Measurements from ENCODE around the gene PPP1R13B. TPM values are rescaled to one million over a fixed set of nuclear protein-coding genes. Genes with fewer than 3 reads are reported as not detected.

Gene PPP1R13B
- total RNA-seq, 1 experiment from 2014 or later, result 17.8 TPM

- H3K4me2 ChIP-seq (ENCODE audit: low read length), result no peak overlapping the region
- H4K20me1 ChIP-seq (ENCODE audit: insufficient read depth), result no peaks in the 10 kb centered on the region
- no peak for DNase-seq (ENCODE audit: low read depth, low spot score)
- no peak overlapping the region for H3K9ac ChIP-seq (ENCODE audit: low read length)
- no peak overlapping the region for H3K27ac ChIP-seq (ENCODE audit: low read depth, low read length)
- peak; percentile 61; the same call in 1 of the 2 replicates for ATAC-seq
- TF ChIP-seq, protein P1, sequence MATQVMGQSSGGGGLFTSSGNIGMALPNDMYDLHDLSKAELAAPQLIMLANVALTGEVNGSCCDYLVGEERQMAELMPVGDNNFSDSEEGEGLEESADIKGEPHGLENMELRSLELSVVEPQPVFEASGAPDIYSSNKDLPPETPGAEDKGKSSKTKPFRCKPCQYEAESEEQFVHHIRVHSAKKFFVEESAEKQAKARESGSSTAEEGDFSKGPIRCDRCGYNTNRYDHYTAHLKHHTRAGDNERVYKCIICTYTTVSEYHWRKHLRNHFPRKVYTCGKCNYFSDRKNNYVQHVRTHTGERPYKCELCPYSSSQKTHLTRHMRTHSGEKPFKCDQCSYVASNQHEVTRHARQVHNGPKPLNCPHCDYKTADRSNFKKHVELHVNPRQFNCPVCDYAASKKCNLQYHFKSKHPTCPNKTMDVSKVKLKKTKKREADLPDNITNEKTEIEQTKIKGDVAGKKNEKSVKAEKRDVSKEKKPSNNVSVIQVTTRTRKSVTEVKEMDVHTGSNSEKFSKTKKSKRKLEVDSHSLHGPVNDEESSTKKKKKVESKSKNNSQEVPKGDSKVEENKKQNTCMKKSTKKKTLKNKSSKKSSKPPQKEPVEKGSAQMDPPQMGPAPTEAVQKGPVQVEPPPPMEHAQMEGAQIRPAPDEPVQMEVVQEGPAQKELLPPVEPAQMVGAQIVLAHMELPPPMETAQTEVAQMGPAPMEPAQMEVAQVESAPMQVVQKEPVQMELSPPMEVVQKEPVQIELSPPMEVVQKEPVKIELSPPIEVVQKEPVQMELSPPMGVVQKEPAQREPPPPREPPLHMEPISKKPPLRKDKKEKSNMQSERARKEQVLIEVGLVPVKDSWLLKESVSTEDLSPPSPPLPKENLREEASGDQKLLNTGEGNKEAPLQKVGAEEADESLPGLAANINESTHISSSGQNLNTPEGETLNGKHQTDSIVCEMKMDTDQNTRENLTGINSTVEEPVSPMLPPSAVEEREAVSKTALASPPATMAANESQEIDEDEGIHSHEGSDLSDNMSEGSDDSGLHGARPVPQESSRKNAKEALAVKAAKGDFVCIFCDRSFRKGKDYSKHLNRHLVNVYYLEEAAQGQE (IDR thresholded peaks at IDR 0.05; ENCODE audit: low read depth), result no peak
- peak in 1 of 3 experiments; percentile 22; a peak in 2 of 6 replicates for TF ChIP-seq CTCF (IDR thresholded peaks at IDR 0.05 in 2 of 3, conservative IDR thresholded peaks at IDR 0.05 in 1 of 3; ENCODE audit: borderline replicate concordance in 1 of 3, insufficient read depth in 1 of 3, low read depth in 2 of 3, low read length in 2 of 3)
- no peak for TF ChIP-seq EZH2 (IDR thresholded peaks at IDR 0.05)
- TF ChIP-seq RAD21 (IDR thresholded peaks at IDR 0.05; ENCODE audit: low read depth), result peak; percentile 28; the same call in 1 of the 2 replicates
- intact Hi-C loops (cut with micrococcal nuclease), result no loop called here
- no peaks in the 10 kb centered on the region for H3K27me3 ChIP-seq (ENCODE audit: insufficient read depth, low read length)
- no TSS peak for BruUV-seq (replicated peaks)
- H3K9me3 ChIP-seq (ENCODE audit: control insufficient read depth in 1 of 2, insufficient read depth in 1 of 2, low read depth in 1 of 2, low read length in 2 of 2), result no peaks in the 10 kb centered on the region
- H3K79me2 ChIP-seq (ENCODE audit: insufficient read depth, low read length), result no peaks in the 10 kb centered on the region
- no peaks in the 10 kb centered on the region; a peak in 1 of 4 replicates for H3K36me3 ChIP-seq (ENCODE audit: control insufficient read depth in 1 of 2, insufficient read depth in 2 of 2, low read length in 2 of 2)
- H2AFZ ChIP-seq (ENCODE audit: low read depth, low read length, poor library complexity, severe bottlenecking), result no peak overlapping the region
- H3K9me2 ChIP-seq (ENCODE audit: insufficient read depth), result no peaks in the 10 kb centered on the region
- H3K4me3 ChIP-seq (replicated peaks in 1 of 2; ENCODE audit: low read depth in 1 of 2, low read length in 2 of 2), result no peak overlapping the region
- CTCF ChIA-PET, result no interaction called here
- H3K4me1 ChIP-seq (ENCODE audit: control insufficient read depth in 1 of 2, insufficient read depth in 2 of 2, low read length in 2 of 2), result no peaks in the 10 kb centered on the region
- RAD21 ChIA-PET (ENCODE audit: low non-redundant PET in 1 of 2, low total read pairs in 2 of 2, uncharacterized antibody in 2 of 2, unreplicated experiment in 2 of 2), result interaction anchor here in 1 of 2 experiments (0.6 kb wide), 1 partner anchor 212 kb away, joined by 3 read pairs; no protein-coding TSS in a partner anchor
- POLR2A ChIA-PET, result interaction anchor here (0.7 kb wide), 1 partner anchor 243 kb away, joined by 3 read pairs; no protein-coding TSS in a partner anchor
These were observed 76.5 kb downstream of the PPP1R13B start for GRCh38 chr14:103770902-103771301.
